GM12878 (cell line): ENCODE results near the gene OTUB2.

Experiments
- CEBPB ChIP-seq, 2 experiments: fragments of 150-350 bp in 1 of 2; IDR thresholded peaks; 2 replicates each; pipeline ENCODE4 v1.6.1; 2012 to 2014; ENCODE audit warnings: low read depth in 2 of 2, low read length in 2 of 2, borderline replicate concordance in 1 of 2, inconsistent platforms in 1 of 2
- FOXM1 ChIP-seq: IDR thresholded peaks from 2 replicates; pipeline ENCODE4 v1.6.1; 2012; ENCODE audit warnings: low read depth, mild to moderate bottlenecking, inconsistent platforms, low read length, moderate library complexity
- POLR2A ChIP-seq: IDR thresholded peaks from 2 replicates; pipeline ENCODE4 v1.6.1; 2011; ENCODE audit warnings: low read depth, mild to moderate bottlenecking, low read length
- POLR2AphosphoS5 ChIP-seq: IDR thresholded peaks from 2 replicates; pipeline ENCODE4 v1.6.1; 2011; ENCODE audit warnings: mild to moderate bottlenecking, low read length, inconsistent platforms
- TF ChIP-seq, protein P1 (sequence below), 3 experiments: IDR thresholded peaks in 2 of 3; conservative IDR thresholded peaks in 1 of 3; 2 replicates each; pipeline ENCODE4 v1.5.1; 2011; ENCODE audit warnings: low read depth in 3 of 3, low read length in 3 of 3, mild to moderate bottlenecking in 3 of 3, control low read depth in 2 of 3, moderate library complexity in 2 of 3, inconsistent platforms in 1 of 3, mixed read lengths in 1 of 3; ENCODE audit not compliant: control insufficient read depth in 2 of 3, insufficient read depth in 1 of 3; ENCODE audit errors: extremely low read depth in 1 of 3

DNA sequence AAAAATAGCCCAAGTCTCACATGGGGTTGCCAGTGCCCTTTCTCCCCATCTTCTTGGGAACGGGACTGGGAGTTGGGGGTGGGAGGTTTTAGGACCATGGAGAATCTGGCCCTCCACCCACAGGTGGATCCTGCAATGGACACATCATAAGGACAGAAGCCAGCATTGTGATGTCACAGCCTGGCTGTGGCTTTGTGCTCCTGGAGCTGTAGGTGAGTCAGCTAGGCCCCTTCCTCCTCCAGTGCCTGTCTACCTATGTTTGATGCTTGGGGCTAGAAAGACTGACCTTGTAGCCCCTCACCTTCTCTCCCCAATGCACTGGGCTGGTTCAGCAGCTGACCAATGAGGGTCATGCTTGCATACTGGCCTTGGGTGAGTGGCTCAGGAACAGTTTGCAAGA, 29.1 kb upstream of the OTUB2 start, which contains the start of gene CCDC197:
- TF ChIP-seq POLR2A (no peak), FOXM1 (no peak), CEBPB (IDR thresholded peaks at IDR 0.05; ENCODE audit: borderline replicate concordance in 1 of 2, low read depth in 2 of 2, low read length in 2 of 2) (no peak), POLR2AphosphoS5 (no peak)
- TF ChIP-seq, protein P1, sequence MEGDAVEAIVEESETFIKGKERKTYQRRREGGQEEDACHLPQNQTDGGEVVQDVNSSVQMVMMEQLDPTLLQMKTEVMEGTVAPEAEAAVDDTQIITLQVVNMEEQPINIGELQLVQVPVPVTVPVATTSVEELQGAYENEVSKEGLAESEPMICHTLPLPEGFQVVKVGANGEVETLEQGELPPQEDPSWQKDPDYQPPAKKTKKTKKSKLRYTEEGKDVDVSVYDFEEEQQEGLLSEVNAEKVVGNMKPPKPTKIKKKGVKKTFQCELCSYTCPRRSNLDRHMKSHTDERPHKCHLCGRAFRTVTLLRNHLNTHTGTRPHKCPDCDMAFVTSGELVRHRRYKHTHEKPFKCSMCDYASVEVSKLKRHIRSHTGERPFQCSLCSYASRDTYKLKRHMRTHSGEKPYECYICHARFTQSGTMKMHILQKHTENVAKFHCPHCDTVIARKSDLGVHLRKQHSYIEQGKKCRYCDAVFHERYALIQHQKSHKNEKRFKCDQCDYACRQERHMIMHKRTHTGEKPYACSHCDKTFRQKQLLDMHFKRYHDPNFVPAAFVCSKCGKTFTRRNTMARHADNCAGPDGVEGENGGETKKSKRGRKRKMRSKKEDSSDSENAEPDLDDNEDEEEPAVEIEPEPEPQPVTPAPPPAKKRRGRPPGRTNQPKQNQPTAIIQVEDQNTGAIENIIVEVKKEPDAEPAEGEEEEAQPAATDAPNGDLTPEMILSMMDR (IDR thresholded peaks at IDR 0.05 in 2 of 3, conservative IDR thresholded peaks at IDR 0.05 in 1 of 3; ENCODE audit: control insufficient read depth in 2 of 3, extremely low read depth in 1 of 3, insufficient read depth in 1 of 3, low read depth in 3 of 3, low read length in 3 of 3): no peak
